Stimulated activated CD4-positive, alpha-beta T cell treated with anti-CD3 and anti-CD28 coated beads, Interleukin-15, amount 100 ng/mL, for 1 hour (primary cell): ENCODE results near the gene PAXIP1.
A peak's percentile ranks its signal among the peaks of the same experiment; 100 is the strongest.

Experiments used
- DNase-seq, 2 donors: peaks; one replicate each; pipeline ENCODE4 v3.0.0-alpha.2; 2020; ENCODE audit warnings: low read depth in 1 of 2, low spot score in 1 of 2

PAXIP1 gene

GRCh38 chr7:154997840-154998370 lies 5.0 kb downstream of the PAXIP1 start:
- DNase-seq: no peak

DNA sequence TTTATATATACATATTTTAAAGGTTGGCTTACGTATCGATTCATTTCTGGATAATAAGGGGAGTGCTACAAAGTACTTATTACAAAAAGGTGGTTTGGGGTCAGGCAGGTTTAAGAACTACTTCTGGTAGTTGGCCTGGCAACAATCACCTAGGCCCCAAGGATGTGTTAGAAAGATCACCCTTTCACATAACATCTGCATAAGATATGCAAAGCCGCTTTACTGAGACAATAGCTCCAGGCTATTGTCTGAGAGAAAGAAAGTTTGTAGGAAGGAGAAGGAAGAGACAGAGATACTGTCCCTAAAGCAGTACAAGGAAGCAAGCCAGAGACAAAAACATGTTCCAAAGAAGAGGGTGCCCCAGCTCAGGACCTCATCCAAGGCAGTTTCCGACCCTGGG lies 6.2 kb downstream of the PAXIP1 start:
- no peak for DNase-seq

DNA sequence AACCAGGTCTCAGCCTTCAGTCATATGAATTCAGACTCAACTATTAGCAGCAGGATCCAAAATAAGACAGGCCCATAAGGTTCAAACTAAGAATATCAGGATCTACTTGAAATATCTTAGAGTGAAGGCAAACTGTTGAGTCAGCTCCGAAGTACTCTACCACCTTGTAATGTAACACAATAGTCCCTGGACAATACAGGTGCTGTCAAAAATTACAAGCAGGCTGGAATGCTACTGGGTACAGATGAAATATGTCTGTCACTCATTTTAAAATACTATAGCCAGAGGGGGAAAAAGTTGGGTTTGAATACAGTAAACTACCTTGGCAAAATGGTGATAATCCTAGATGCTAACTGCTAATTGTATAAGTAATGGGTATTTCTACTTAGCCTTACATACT lies 6.8 kb downstream of the PAXIP1 start:
- no peak for DNase-seq

DNA sequence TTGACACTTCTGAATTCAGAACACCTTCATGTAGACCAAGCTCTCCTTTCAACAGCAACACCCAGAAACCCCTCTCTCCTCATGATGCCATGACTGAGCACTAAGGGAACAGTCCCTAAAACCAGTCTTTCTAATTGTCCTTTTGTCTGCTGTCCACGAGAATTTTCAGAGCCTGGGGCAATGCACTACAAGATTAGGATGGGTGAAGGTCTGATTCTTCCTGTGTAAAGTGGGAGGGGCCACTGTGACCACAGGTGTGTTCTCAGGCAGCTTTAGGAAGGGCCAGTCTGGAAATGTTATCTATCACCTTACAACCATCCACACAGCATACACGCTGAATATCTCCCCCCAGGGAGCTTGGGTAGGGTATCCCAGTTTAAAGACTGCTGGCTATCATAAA lies 7.9 kb downstream of the PAXIP1 start:
- no peak for DNase-seq

DNA sequence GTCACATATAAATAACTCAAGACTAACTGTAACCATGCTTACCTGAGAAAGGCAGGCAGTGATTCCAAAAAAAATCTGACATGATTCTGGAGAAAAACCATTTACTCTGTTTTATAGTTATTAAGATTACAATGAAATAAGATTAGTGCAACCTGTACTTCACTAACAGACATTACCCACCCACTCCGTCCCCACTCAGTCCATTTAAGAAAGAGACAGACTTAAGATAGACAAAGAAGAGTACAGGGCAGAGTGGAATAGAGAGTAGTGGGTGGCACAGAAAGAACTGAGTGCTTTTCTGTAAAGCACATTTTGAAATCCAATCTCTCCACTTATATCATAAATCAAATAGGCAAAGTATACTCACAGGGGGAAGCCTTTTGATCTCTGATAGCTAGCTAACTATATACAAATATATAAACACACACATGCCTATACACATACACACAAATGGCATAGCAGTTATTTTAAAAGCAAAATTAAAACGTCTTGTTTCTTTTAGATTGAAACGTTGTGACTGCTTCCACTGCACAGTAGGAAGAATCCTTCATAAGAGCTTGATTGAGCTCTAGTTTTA lies 11.9 kb downstream of the PAXIP1 start:
- DNase-seq: no peak

- no peak for DNase-seq
Measured at GRCh38 chr7:154987571-154987970, 15.4 kb downstream of the PAXIP1 start.

DNA sequence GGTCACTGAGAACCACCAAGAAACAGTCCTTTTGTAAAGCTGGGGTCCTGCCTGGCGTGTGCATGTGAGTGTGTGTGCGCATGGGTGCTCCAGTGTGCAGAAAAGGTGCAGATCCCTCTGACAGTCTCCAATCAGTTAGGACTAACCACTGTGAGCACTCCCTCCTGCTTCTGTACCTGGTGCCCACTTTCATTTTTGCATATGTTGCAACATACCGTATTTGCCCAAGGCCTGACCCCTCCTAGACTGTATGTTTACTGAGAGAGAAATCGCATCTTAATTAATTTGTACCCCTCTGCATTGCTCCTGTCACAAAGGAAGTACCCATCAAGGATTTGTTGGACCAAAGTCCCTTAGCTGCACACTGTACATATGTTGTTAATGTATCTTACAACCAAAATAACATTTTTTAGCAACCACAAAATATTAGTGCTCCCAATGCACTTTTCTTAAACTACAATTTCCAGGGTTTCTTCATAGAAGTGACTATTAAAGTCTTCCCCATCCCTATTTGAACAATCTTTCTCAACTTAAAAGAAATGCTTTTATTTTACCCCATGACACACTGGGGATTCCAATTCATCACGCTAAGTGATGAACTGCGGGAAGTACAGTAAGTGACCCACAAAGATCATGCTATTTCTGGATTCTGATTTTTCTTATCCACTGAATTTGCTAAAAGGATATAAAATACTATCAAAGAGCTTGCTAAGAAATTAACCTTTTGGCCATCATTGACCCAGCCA lies 16.6 kb downstream of the PAXIP1 start:
- no peak for DNase-seq

- DNase-seq: no peak
Measured at GRCh38 chr7:154985230-154985629, 17.7 kb downstream of the PAXIP1 start.

- no peak for DNase-seq
Measured at GRCh38 chr7:154984601-154985188, 18.2 kb downstream of the PAXIP1 start.

GRCh38 chr7:154978017-154978416 lies 24.9 kb downstream of the PAXIP1 start:
- no peak for DNase-seq

- DNase-seq: no peak
Measured at GRCh38 chr7:154977250-154977649, 25.7 kb downstream of the PAXIP1 start.

- DNase-seq: no peak
Measured at GRCh38 chr7:154976844-154977243, 26.1 kb downstream of the PAXIP1 start.

DNA sequence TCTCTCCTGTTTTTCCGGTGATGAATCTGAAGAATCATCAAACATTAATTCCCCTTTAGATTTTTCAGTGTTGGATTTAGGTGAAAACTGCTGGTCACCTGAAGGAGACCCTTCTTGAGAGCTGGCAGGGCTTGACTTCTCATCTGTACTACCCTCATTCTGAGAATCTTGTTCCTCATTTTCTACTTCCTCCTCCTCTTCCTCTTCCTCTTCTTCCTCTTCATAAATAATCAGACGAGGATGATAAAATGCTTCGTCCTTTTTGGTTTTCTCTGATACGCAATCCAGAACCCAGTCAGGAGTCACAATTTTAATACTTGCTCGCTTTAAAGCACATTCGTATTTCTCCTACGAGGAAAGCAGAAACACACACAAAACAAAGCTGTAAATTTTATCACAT lies 26.9 kb downstream of the PAXIP1 start:
- DNase-seq: no peak

DNA sequence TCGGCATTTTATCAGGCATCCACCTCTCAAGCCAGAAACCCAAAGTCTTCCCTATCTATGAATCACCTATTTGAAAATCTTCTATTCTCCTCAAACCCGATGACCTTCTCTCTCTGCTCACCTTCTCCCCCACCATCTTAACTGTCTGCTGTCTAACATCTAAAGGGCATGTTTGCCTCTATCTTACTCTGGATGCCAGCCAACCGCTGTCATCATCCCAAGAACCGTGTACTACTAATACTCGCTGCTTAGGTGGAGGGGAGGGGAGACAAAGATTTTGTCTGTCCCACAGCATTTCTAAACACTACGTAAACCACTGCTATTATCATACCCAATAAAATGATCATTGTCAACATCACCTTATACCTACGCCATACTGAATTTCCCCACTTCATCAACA lies 29.5 kb downstream of the PAXIP1 start:
- no peak for DNase-seq

DNA sequence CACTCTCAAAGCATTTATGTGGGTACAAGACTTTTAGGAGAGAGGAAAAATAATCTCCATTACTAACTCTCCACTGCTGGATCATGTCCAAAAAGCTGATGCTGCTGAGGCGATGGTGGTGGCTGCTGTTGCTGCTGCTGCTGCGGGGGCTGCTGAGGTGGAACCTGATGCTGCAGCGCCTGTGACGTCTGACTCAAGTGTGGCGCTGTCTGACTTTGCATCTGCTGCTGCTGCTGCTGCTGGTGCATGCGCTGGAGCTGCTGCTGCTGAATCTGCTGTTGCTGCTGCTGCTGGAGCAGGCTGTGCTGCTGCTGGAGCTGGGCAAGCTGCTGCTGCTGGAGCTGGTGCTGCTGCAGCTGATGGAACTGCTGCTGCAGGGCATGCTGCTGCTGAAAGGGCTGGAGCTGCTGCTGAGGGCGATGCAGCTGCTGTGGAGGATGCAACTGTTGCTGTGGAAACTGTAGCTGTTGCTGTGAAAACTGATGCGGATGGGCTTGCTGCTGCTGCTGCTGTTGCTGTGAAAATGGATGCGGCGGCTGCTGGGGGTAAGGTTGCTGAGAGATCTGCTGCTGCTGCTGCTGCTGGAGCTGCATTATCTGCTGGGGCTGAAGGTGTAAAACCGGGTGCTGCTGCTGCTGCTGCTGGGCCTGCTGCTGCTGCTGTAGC lies 34.5 kb downstream of the PAXIP1 start:
- DNase-seq: no peak

DNA sequence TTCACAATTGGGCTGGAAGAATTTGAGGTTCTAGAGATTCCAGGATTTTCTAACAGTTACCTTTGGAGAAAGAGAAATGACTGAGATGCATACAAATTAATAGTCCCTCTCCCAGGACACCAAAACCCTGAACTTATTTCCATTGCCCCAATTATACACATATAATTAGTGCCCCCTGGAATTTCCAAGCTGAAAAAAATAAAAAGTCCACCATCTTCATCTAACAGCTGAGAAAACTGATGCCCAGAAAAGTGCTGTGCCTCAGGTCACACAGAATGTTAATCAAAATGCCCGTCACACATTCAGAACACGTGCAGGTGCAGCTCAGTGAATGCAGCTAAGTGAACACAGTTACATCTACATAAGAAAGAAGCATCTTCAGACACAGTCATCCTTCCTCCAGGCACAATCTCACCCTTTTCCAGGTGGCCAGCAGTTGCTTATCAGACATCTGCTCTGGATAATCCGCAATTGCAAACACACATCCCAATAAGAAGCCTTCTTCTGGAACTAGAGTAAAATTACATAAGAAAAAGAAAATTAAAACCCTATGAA lies 35.4 kb downstream of the PAXIP1 start:
- DNase-seq: no peak

DNA sequence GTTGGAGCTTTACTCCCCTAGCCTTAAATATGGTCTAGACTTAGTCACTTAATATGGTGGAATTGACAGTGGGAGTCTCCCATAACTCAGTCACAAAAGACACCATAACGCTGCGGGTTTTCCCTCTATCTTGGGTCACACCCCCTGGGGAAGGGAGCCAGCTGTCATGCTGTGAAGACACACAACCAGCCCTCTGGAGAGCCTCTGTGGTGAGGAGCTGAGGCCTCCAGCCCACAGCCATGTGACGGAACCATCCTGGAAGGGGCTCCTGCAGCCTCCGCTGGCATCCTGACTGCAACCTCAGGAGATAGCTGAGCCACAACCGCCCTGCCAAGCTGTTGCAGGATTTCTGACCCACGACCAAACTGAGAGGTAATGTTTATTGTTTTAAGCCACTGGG lies 37.9 kb downstream of the PAXIP1 start:
- DNase-seq: no peak

DNA sequence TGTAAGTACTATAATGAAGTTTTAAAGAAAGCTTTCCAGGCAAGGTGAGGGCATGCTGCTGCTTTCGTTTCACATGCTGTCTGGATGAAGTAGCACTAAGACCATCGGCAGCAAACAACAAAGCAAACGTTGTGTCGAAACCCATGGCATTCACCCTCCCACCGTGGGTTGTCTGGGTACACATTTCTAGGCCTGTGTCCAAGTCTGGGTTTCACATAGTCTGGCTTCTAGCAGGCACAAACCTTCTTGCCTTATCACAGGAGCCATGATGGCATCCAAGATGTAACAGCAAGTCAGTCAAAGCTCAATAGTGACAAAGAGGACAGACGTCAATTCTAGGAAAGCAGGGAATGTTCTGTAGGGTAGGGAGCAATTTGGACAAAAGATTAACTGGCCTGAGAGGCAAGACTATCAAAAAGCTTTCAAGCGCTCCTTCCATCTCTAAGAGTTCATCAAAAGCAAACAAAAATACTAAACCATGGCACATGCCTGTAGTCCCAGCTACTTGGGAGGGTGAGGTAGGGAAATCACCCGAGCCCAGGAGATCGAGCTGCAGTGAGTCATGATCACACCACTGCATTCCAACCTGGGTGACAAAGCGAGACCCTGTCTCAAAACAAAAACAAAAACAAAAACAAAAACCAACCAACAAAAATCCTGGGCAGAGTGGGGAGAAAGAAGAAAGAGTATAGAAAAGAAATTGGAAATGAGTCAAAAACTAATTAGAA lies 42.7 kb downstream of the PAXIP1 start:
- no peak for DNase-seq

DNA sequence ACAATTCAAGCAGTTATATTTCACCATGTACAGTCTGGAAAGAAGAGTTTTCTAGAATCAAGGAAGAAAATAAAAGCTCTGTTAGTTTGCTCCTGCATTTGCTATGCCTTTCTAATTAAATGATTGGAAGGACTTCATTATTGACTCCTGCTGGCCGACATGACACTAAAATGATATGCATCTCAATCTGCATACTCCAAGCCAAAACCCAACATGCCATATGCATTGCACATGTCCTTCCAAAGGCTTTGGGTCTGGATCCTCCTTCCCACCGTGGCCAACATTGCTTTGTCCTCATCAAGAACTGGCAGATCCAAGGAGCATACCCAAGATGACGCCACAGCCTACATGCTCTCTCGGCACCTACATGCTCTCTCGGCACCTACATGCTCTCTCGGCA lies 46.5 kb downstream of the PAXIP1 start:
- DNase-seq: no peak

DNA sequence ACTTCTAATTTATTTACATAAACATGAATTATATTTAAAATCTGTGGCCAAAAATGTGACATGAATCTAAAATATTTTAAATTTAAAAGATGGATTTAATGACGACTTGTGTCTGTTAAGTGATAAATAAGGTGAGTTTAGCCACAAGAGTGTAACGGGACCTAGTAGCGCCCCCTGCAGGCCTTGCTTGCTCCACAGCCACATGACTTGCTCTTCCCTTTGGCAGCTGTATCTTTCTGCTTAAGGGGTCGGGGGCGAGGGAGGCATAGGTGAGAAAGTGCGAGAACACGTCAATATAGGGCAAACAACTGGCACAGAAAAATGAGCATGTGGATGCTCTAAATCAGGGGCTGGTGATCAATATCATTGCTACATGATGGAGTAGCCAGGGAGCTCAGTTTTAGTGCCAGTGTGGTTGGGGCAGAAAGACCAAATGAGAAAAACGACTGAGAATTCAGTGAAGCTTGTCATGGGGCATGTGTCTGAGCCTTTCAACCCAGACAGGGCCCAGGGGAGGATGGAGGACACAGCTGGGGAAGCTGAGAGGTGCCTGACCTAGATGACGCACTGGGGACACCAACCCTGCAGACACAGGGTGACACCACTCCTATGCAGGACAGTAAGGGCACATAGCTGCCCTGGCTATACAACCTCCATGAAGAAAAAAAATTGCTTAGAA lies 49.8 kb downstream of the PAXIP1 start:
- DNase-seq: peak; percentile 36 to 60
